SK-N-SH treated with all-trans-retinoic acid at 6 μM for 48 hours (cell line): ENCODE results near the gene DYNLRB2.

Experiments used
- ATAC-seq: fragments of 200-7000 bp; cut with Tn5 transposase; 3 replicates; pipeline ENCODE4 v1.9.1; 2020; ENCODE audit warnings: mild to moderate bottlenecking, moderate library complexity
- ARNTL ChIP-seq: fragments of 450-650 bp; formaldehyde crosslinking; IDR thresholded peaks from 2 replicates; pipeline ENCODE4 v1.5.0; 2020; ENCODE audit warnings: low read depth, mild to moderate bottlenecking, moderate library complexity, borderline replicate concordance
- BACH2 ChIP-seq: fragments of 250-450 bp; sonication (Bioruptor Pico); IDR thresholded peaks from 2 replicates; pipeline ENCODE4 v1.9.0; 2021; ENCODE audit warnings: mild to moderate bottlenecking, borderline replicate concordance
- CREB5 ChIP-seq: fragments of 250-450 bp; sonication (Bioruptor Pico); IDR thresholded peaks from 2 replicates; pipeline ENCODE4 v1.5.1; 2020; ENCODE audit warnings: low read depth, mild to moderate bottlenecking, moderate library complexity
- CSDC2 ChIP-seq: fragments of 250-450 bp; sonication (Bioruptor Pico); IDR thresholded peaks from 2 replicates; pipeline ENCODE4 v1.5.0; 2020; ENCODE audit warnings: mild to moderate bottlenecking, moderate library complexity
- CSRNP3 ChIP-seq: fragments of 250-450 bp; sonication (Bioruptor Pico); IDR thresholded peaks from 2 replicates; pipeline ENCODE4 v1.5.1; 2021; ENCODE audit warnings: mild to moderate bottlenecking, moderate library complexity
- ESRRG ChIP-seq: fragments of 250-450 bp; sonication (Bioruptor Pico); IDR thresholded peaks from 2 replicates; pipeline ENCODE4 v1.6.1; 2021; ENCODE audit warnings: mild to moderate bottlenecking
- GLIS3 ChIP-seq: fragments of 250-450 bp; sonication (Bioruptor Pico); IDR thresholded peaks from 2 replicates; pipeline ENCODE4 v1.5.0; 2020; ENCODE audit warnings: mild to moderate bottlenecking, moderate library complexity
- OSR1 ChIP-seq: fragments of 250-450 bp; sonication (Bioruptor Pico); IDR thresholded peaks from 2 replicates; pipeline ENCODE4 v1.8.0; 2022; ENCODE audit warnings: moderate library complexity, mild to moderate bottlenecking, inconsistent platforms
- PATZ1 ChIP-seq: fragments of 250-450 bp; sonication (Bioruptor Pico); IDR thresholded peaks from 2 replicates; pipeline ENCODE4 v1.8.0; 2020; ENCODE audit warnings: mild to moderate bottlenecking, moderate library complexity, borderline replicate concordance
- PPARA ChIP-seq: fragments of 250-450 bp; sonication (Bioruptor Pico); IDR thresholded peaks from 2 replicates; pipeline ENCODE4 v1.5.0; 2020; ENCODE audit warnings: mild to moderate bottlenecking, borderline replicate concordance
- RARB ChIP-seq: fragments of 250-450 bp; sonication (Bioruptor Pico); IDR thresholded peaks from 2 replicates; pipeline ENCODE4 v1.8.0; 2021; ENCODE audit warnings: mild to moderate bottlenecking, moderate library complexity
- TCF4 ChIP-seq: fragments of 250-450 bp; sonication (Bioruptor Pico); IDR thresholded peaks from 2 replicates; pipeline ENCODE4 v1.8.0; 2021; ENCODE audit warnings: mild to moderate bottlenecking, moderate library complexity, borderline replicate concordance
- TOX ChIP-seq: fragments of 250-450 bp; sonication (Bioruptor Pico); IDR thresholded peaks from 2 replicates; pipeline ENCODE4 v1.8.0; 2021; ENCODE audit warnings: mild to moderate bottlenecking, moderate library complexity, borderline replicate concordance
- ZC3H10 ChIP-seq: fragments of 250-450 bp; sonication (Bioruptor Pico); IDR thresholded peaks from 2 replicates; pipeline ENCODE4 v1.5.1; 2021; ENCODE audit warnings: mild to moderate bottlenecking, moderate library complexity
- ZFP3 ChIP-seq: fragments of 250-450 bp; sonication (Bioruptor Pico); IDR thresholded peaks from 2 replicates; pipeline ENCODE4 v1.5.0; 2020; ENCODE audit warnings: mild to moderate bottlenecking, moderate library complexity
- ZFP30 ChIP-seq: fragments of 450-650 bp; formaldehyde crosslinking; IDR thresholded peaks from 2 replicates; pipeline ENCODE4 v1.5.0; 2022; ENCODE audit warnings: mild to moderate bottlenecking, moderate library complexity
- ZNF565 ChIP-seq: fragments of 450-650 bp; formaldehyde crosslinking; conservative IDR thresholded peaks from 2 replicates; pipeline ENCODE4 v1.5.0; 2020; ENCODE audit warnings: low read depth, mild to moderate bottlenecking, moderate library complexity
- ZNF70 ChIP-seq: fragments of 450-650 bp; formaldehyde crosslinking; IDR thresholded peaks from 2 replicates; pipeline ENCODE4 v1.5.0; 2020; ENCODE audit warnings: mild to moderate bottlenecking, moderate library complexity
- ZNF8 ChIP-seq: fragments of 450-650 bp; formaldehyde crosslinking; IDR thresholded peaks from 2 replicates; pipeline ENCODE4 v1.5.0; 2020; ENCODE audit warnings: mild to moderate bottlenecking, moderate library complexity
- TF ChIP-seq, protein P1 (sequence below): fragments of 250-450 bp; sonication (Bioruptor Pico); IDR thresholded peaks from 2 replicates; pipeline ENCODE4 v1.5.0; 2020; ENCODE audit warnings: mild to moderate bottlenecking, moderate library complexity
- TF ChIP-seq, protein P2 (sequence below): fragments of 250-450 bp; sonication (Bioruptor Pico); IDR thresholded peaks from 2 replicates; pipeline ENCODE4 v1.8.0; 2021; ENCODE audit warnings: low read depth, mild to moderate bottlenecking, moderate library complexity, borderline replicate concordance

DYNLRB2 gene

GRCh38 chr16:80511824-80512592, 28.8 kb upstream of the DYNLRB2 start:
- ATAC-seq, result no peak
- TF ChIP-seq CSDC2 (CRISPR knock-in tag) (no peak), PATZ1 (CRISPR knock-in tag) (no peak), ZFP3 (CRISPR knock-in tag) (no peak), TOX (no peak), GLIS3 (CRISPR knock-in tag) (no peak), ZC3H10 (no peak), ZNF8 (CRISPR knock-in tag) (no peak), BACH2 (CRISPR knock-in tag) (no peak), ZNF565 (no peak), CREB5 (no peak), ZFP30 (CRISPR knock-in tag) (no peak)
- TF ChIP-seq, protein P1, sequence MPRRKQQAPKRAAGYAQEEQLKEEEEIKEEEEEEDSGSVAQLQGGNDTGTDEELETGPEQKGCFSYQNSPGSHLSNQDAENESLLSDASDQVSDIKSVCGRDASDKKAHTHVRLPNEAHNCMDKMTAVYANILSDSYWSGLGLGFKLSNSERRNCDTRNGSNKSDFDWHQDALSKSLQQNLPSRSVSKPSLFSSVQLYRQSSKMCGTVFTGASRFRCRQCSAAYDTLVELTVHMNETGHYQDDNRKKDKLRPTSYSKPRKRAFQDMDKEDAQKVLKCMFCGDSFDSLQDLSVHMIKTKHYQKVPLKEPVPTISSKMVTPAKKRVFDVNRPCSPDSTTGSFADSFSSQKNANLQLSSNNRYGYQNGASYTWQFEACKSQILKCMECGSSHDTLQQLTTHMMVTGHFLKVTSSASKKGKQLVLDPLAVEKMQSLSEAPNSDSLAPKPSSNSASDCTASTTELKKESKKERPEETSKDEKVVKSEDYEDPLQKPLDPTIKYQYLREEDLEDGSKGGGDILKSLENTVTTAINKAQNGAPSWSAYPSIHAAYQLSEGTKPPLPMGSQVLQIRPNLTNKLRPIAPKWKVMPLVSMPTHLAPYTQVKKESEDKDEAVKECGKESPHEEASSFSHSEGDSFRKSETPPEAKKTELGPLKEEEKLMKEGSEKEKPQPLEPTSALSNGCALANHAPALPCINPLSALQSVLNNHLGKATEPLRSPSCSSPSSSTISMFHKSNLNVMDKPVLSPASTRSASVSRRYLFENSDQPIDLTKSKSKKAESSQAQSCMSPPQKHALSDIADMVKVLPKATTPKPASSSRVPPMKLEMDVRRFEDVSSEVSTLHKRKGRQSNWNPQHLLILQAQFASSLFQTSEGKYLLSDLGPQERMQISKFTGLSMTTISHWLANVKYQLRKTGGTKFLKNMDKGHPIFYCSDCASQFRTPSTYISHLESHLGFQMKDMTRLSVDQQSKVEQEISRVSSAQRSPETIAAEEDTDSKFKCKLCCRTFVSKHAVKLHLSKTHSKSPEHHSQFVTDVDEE, result no peak

GRCh38 chr16:80512593-80512853, 28.3 kb upstream of the DYNLRB2 start:
- no peak for TF ChIP-seq ESRRG (CRISPR knock-in tag)
- ATAC-seq, result no peak

DNA sequence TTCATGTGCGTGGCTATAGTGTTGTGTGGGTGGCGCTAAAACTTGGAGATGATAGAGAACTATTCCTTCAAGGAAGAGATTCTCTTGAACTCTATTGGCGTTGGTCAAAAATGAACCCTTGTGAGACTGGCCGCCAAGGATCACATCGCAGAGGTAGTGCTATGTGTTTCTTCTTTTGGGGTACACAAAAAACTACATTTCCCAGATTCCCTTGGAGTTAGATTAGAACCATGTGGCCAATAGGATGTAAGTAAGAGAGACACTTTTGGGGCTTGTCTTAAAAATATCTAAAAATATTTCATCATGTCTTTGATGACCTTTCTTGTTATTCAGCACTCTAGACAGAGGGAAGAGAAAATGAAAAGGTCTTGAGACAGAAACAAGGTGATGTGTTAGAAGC, 25.4 kb upstream of the DYNLRB2 start:
- no peak for TF ChIP-seq PATZ1 (CRISPR knock-in tag)
- no peak for TF ChIP-seq ARNTL (CRISPR knock-in tag)
- TF ChIP-seq ZFP3 (CRISPR knock-in tag), result no peak
- TF ChIP-seq PPARA (CRISPR knock-in tag), result no peak
- no peak for TF ChIP-seq TCF4 (CRISPR knock-in tag)
- TF ChIP-seq ZFP30 (CRISPR knock-in tag), result no peak
- no peak for TF ChIP-seq RARB
- TF ChIP-seq CREB5, result no peak
- TF ChIP-seq BACH2 (CRISPR knock-in tag), result no peak
- TF ChIP-seq CSRNP3, result no peak
- TF ChIP-seq CSDC2 (CRISPR knock-in tag), result no peak
- no peak for TF ChIP-seq ZNF70 (CRISPR knock-in tag)
- TF ChIP-seq TOX, result no peak
- TF ChIP-seq ESRRG (CRISPR knock-in tag), result no peak
- TF ChIP-seq, protein P2, sequence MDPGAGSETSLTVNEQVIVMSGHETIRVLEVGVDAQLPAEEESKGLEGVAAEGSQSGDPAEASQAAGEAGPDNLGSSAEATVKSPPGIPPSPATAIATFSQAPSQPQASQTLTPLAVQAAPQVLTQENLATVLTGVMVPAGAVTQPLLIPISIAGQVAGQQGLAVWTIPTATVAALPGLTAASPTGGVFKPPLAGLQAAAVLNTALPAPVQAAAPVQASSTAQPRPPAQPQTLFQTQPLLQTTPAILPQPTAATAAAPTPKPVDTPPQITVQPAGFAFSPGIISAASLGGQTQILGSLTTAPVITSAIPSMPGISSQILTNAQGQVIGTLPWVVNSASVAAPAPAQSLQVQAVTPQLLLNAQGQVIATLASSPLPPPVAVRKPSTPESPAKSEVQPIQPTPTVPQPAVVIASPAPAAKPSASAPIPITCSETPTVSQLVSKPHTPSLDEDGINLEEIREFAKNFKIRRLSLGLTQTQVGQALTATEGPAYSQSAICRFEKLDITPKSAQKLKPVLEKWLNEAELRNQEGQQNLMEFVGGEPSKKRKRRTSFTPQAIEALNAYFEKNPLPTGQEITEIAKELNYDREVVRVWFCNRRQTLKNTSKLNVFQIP, result no peak
- no peak for TF ChIP-seq OSR1 (CRISPR knock-in tag)
- no peak for TF ChIP-seq ZNF8 (CRISPR knock-in tag)
- TF ChIP-seq, all 23 proteins: peak for 0
- no peak for ATAC-seq
